ENCODE measurements around the gene SAPCD2.
"Not testable (repeated sequence)": the region's sequence is repeated elsewhere in the genome, so short reads cannot be mapped to it uniquely, and the experiment has no call there.

SAPCD2 gene

GRCh38 chr9:137046088-137046787 is 24.1 kb downstream of the SAPCD2 start, which contains the start of gene NPDC1:
Gene NPDC1, minus strand, starts transcription at chr9:137046177. Its CDS starts 188 bp downstream, at chr9:137045989.
- DNase-seq (ENCODE audit: low spot score), result peak; percentile 88

GRCh38 chr9:137045294-137046087 is 24.9 kb downstream of the SAPCD2 start:
- DNase-seq (ENCODE audit: low spot score), result peak; percentile 39

GRCh38 chr9:137044502-137045177 is 25.7 kb downstream of the SAPCD2 start:
- DNase-seq (ENCODE audit: low spot score), result no peak

GRCh38 chr9:137044037-137044436 is 26.3 kb downstream of the SAPCD2 start:
- no peak for DNase-seq (ENCODE audit: low spot score)

- no peak for DNase-seq (ENCODE audit: low spot score)
Observed at GRCh38 chr9:137042751-137043727, 27.3 kb downstream of the SAPCD2 start.

GRCh38 chr9:137041124-137041523 is 29.2 kb downstream of the SAPCD2 start:
- no peak for DNase-seq (ENCODE audit: low spot score)

- no peak for DNase-seq (ENCODE audit: low spot score)
Observed at GRCh38 chr9:137040568-137040967, 29.8 kb downstream of the SAPCD2 start.

- DNase-seq (ENCODE audit: low spot score), result no peak
Observed at GRCh38 chr9:137039611-137040366, 30.6 kb downstream of the SAPCD2 start.

- no peak for DNase-seq (ENCODE audit: low spot score)
Observed at GRCh38 chr9:137038916-137039315, 31.4 kb downstream of the SAPCD2 start.

- DNase-seq (ENCODE audit: low spot score), result no peak
Observed at GRCh38 chr9:137037483-137037882, 32.9 kb downstream of the SAPCD2 start.

- no peak for DNase-seq (ENCODE audit: low spot score)
Observed at GRCh38 chr9:137037035-137037434, 33.3 kb downstream of the SAPCD2 start.

GRCh38 chr9:137035937-137036336 is 34.4 kb downstream of the SAPCD2 start:
- no peak for DNase-seq (ENCODE audit: low spot score)

- no peak for DNase-seq (ENCODE audit: low spot score)
Observed at GRCh38 chr9:137035507-137035834, 34.9 kb downstream of the SAPCD2 start.

- peak; percentile 95 for DNase-seq (ENCODE audit: low spot score)
Observed at GRCh38 chr9:137034709-137035506, 35.4 kb downstream of the SAPCD2 start.

GRCh38 chr9:137034039-137034708 is 36.2 kb downstream of the SAPCD2 start:
- no peak for DNase-seq (ENCODE audit: low spot score)

GRCh38 chr9:137033481-137033880 is 36.9 kb downstream of the SAPCD2 start:
- not testable (repeated sequence) for DNase-seq (ENCODE audit: low spot score)

GRCh38 chr9:137032858-137033257 is 37.5 kb downstream of the SAPCD2 start:
- DNase-seq (ENCODE audit: low spot score), result peak; percentile 54

- DNase-seq (ENCODE audit: low spot score), result peak; percentile 83
Observed at GRCh38 chr9:137031904-137032640, 38.3 kb downstream of the SAPCD2 start, which contains the start of gene FUT7. Gene FUT7, minus strand, starts transcription at chr9:137032088. Its CDS starts 97 bp downstream, at chr9:137031991.
